ENCODE data around the gene ERVW-1.
A peak's percentile ranks its signal among the peaks of the same experiment; 100 is the strongest.

ERVW-1 gene

GRCh38 chr7:92425311-92425947, 52.3 kb downstream of the ERVW-1 start:
- no peaks in the 10 kb centered on the region for H3K36me3 ChIP-seq (replicated peaks; ENCODE audit: insufficient read depth, low read length)
- no peak overlapping the region; the same call in 1 of the 2 replicates for H3K9ac ChIP-seq (ENCODE audit: low read length)
- no peaks in the 10 kb centered on the region for H3F3A ChIP-seq (ENCODE audit: insufficient read depth, low read length)
- H3K4me3 ChIP-seq (ENCODE audit: low read length), result peak overlapping the region; percentile 49
- DNase-seq, result peak; percentile 24
- H3K79me2 ChIP-seq (ENCODE audit: low read length), result no peaks in the 10 kb centered on the region
- no peaks in the 10 kb centered on the region for H4K20me1 ChIP-seq (ENCODE audit: insufficient read depth, low read length)
- H3K4me2 ChIP-seq (ENCODE audit: low read depth, low read length), result peak overlapping the region; percentile 72
- peaks cover 15% of the 10 kb centered on the region for H3K4me1 ChIP-seq (ENCODE audit: low read length)
- TF ChIP-seq EZH2 (optimal IDR thresholded peaks at IDR 0.05; ENCODE audit: low read depth, low read length), result no peak
- no peak for TF ChIP-seq EZH2phosphoT487 (IDR thresholded peaks at IDR 0.05; ENCODE audit: low read length)
- TF ChIP-seq CTCF (IDR thresholded peaks at IDR 0.05; ENCODE audit: low read length), result peak; percentile 22; the same call in 1 of the 2 replicates
- H3K27ac ChIP-seq (ENCODE audit: low read length), result no peak overlapping the region
- H2AFZ ChIP-seq (ENCODE audit: low read length), result peak overlapping the region; percentile 85
- no peaks in the 10 kb centered on the region for H3K27me3 ChIP-seq (replicated peaks; ENCODE audit: insufficient read depth, low read length)
- no peaks in the 10 kb centered on the region for H3K9me2 ChIP-seq (replicated peaks; ENCODE audit: insufficient read depth, low read length)
- no peaks in the 10 kb centered on the region for H3K9me3 ChIP-seq (replicated peaks; ENCODE audit: insufficient read depth, low read length)

GRCh38 chr7:92423710-92424131, 54.0 kb downstream of the ERVW-1 start:
- H2AFZ ChIP-seq (ENCODE audit: low read length), result peak overlapping the region; percentile 85
- H3K27ac ChIP-seq (ENCODE audit: low read length), result no peak overlapping the region
- TF ChIP-seq EZH2phosphoT487 (IDR thresholded peaks at IDR 0.05; ENCODE audit: low read length) (no peak), CTCF (IDR thresholded peaks at IDR 0.05; ENCODE audit: low read length) (no peak), EZH2 (optimal IDR thresholded peaks at IDR 0.05; ENCODE audit: low read depth, low read length) (no peak)
- H3K4me1 ChIP-seq (ENCODE audit: low read length), result peaks cover 15% of the 10 kb centered on the region
- no peaks in the 10 kb centered on the region for H4K20me1 ChIP-seq (ENCODE audit: insufficient read depth, low read length)
- H3K79me2 ChIP-seq (ENCODE audit: low read length), result no peaks in the 10 kb centered on the region
- no peak overlapping the region for H3K4me3 ChIP-seq (ENCODE audit: low read length)
- H3K27me3 ChIP-seq (replicated peaks; ENCODE audit: insufficient read depth, low read length), result no peaks in the 10 kb centered on the region
- peak overlapping the region; percentile 72 for H3K4me2 ChIP-seq (ENCODE audit: low read depth, low read length)
- no peak for DNase-seq
- no peaks in the 10 kb centered on the region for H3K9me2 ChIP-seq (replicated peaks; ENCODE audit: insufficient read depth, low read length)
- no peaks in the 10 kb centered on the region for H3F3A ChIP-seq (ENCODE audit: insufficient read depth, low read length)
- no peaks in the 10 kb centered on the region for H3K36me3 ChIP-seq (replicated peaks; ENCODE audit: insufficient read depth, low read length)
- no peak overlapping the region for H3K9ac ChIP-seq (ENCODE audit: low read length)
- H3K9me3 ChIP-seq (replicated peaks; ENCODE audit: insufficient read depth, low read length), result no peaks in the 10 kb centered on the region

GRCh38 chr7:92422926-92423325, 54.8 kb downstream of the ERVW-1 start:
- Histone ChIP-seq H3K36me3 (replicated peaks; ENCODE audit: insufficient read depth, low read length) (no peaks in the 10 kb centered on the region), H3K27me3 (replicated peaks; ENCODE audit: insufficient read depth, low read length) (no peaks in the 10 kb centered on the region), H3K9ac (ENCODE audit: low read length) (no peak overlapping the region), H4K20me1 (ENCODE audit: insufficient read depth, low read length) (no peaks in the 10 kb centered on the region), H3K27ac (ENCODE audit: low read length) (no peak overlapping the region), H3K4me3 (ENCODE audit: low read length) (no peak overlapping the region), H3K4me1 (ENCODE audit: low read length) (peaks cover 15% of the 10 kb centered on the region), H2AFZ (ENCODE audit: low read length) (no peak overlapping the region), H3K4me2 (ENCODE audit: low read depth, low read length) (no peak overlapping the region), H3K79me2 (ENCODE audit: low read length) (no peaks in the 10 kb centered on the region), H3K9me3 (replicated peaks; ENCODE audit: insufficient read depth, low read length) (no peaks in the 10 kb centered on the region), H3K9me2 (replicated peaks; ENCODE audit: insufficient read depth, low read length) (no peaks in the 10 kb centered on the region), H3F3A (ENCODE audit: insufficient read depth, low read length) (no peaks in the 10 kb centered on the region)
- DNase-seq, result no peak
- TF ChIP-seq EZH2phosphoT487 (IDR thresholded peaks at IDR 0.05; ENCODE audit: low read length), result no peak
- TF ChIP-seq EZH2 (optimal IDR thresholded peaks at IDR 0.05; ENCODE audit: low read depth, low read length), result no peak
- TF ChIP-seq CTCF (IDR thresholded peaks at IDR 0.05; ENCODE audit: low read length), result no peak
